HUES6 (cell line): Measurements from ENCODE around the gene TNS3.

Experiments
- H3K27ac ChIP-seq: 2 replicates; pipeline ENCODE4 v1.7.0; 2013; ENCODE audit warnings: low read depth, mild to moderate bottlenecking, low read length, inconsistent platforms
- H3K27me3 ChIP-seq: 2 replicates; pipeline ENCODE4 v1.6.1; 2013; ENCODE audit warnings: low read length; ENCODE audit not compliant: control insufficient read depth, insufficient read depth
- H3K36me3 ChIP-seq: 2 replicates; pipeline ENCODE4 v1.6.1; 2013; ENCODE audit warnings: low read length; ENCODE audit not compliant: control insufficient read depth, insufficient read depth
- H3K4me1 ChIP-seq: 2 replicates; pipeline ENCODE4 v1.6.1; 2013; ENCODE audit warnings: low read length; ENCODE audit not compliant: control insufficient read depth, insufficient read depth
- H3K4me3 ChIP-seq: 2 replicates; pipeline ENCODE4 v1.5.1; 2013; ENCODE audit warnings: low read depth, low read length
- H3K9ac ChIP-seq: one replicate; pipeline ENCODE4 v1.6.1; 2013; ENCODE audit warnings: mild to moderate bottlenecking, low read length
- H3K9me3 ChIP-seq: 2 replicates; pipeline ENCODE4 v1.6.1; 2013; ENCODE audit warnings: low read depth, low read length; ENCODE audit not compliant: control insufficient read depth, insufficient read depth

Gene TNS3

GRCh38 chr7:47458057-47458456 is 123.9 kb downstream of the TNS3 start:
- H3K9me3 ChIP-seq: no peaks in the 10 kb centered on the region
- H3K36me3 ChIP-seq: no peaks in the 10 kb centered on the region
- H3K4me3 ChIP-seq: no peak overlapping the region
- no peaks in the 10 kb centered on the region for H3K27me3 ChIP-seq
- H3K27ac ChIP-seq: no peak overlapping the region
- H3K4me1 ChIP-seq: peaks cover 25% of the 10 kb centered on the region; the same call in 1 of the 2 replicates
- no peak overlapping the region for H3K9ac ChIP-seq

- Histone ChIP-seq H3K9me3 (no peaks in the 10 kb centered on the region), H3K4me1 (peaks cover 29% of the 10 kb centered on the region; the same call in 1 of the 2 replicates), H3K4me3 (no peak overlapping the region), H3K9ac (no peak overlapping the region), H3K36me3 (no peaks in the 10 kb centered on the region), H3K27ac (no peak overlapping the region), H3K27me3 (no peaks in the 10 kb centered on the region)
Observed at GRCh38 chr7:47456210-47456955, 125.5 kb downstream of the TNS3 start.

- H3K9me3 ChIP-seq: no peaks in the 10 kb centered on the region
- no peak overlapping the region for H3K4me3 ChIP-seq
- no peak overlapping the region for H3K27ac ChIP-seq
- H3K36me3 ChIP-seq: no peaks in the 10 kb centered on the region
- peaks cover 29% of the 10 kb centered on the region; the same call in 1 of the 2 replicates for H3K4me1 ChIP-seq
- H3K9ac ChIP-seq: no peak overlapping the region
- no peaks in the 10 kb centered on the region for H3K27me3 ChIP-seq
Observed at GRCh38 chr7:47455872-47456185, 126.1 kb downstream of the TNS3 start.

- Histone ChIP-seq H3K4me1 (peaks cover 29% of the 10 kb centered on the region; the same call in 1 of the 2 replicates), H3K36me3 (no peaks in the 10 kb centered on the region), H3K27me3 (no peaks in the 10 kb centered on the region), H3K4me3 (no peak overlapping the region), H3K9me3 (no peaks in the 10 kb centered on the region), H3K27ac (no peak overlapping the region), H3K9ac (no peak overlapping the region)
Observed at GRCh38 chr7:47454974-47455871, 126.7 kb downstream of the TNS3 start.

- Histone ChIP-seq H3K27ac (no peak overlapping the region), H3K4me1 (peaks cover 29% of the 10 kb centered on the region; the same call in 1 of the 2 replicates), H3K36me3 (no peaks in the 10 kb centered on the region), H3K9me3 (no peaks in the 10 kb centered on the region), H3K4me3 (no peak overlapping the region), H3K27me3 (no peaks in the 10 kb centered on the region), H3K9ac (no peak overlapping the region)
Observed at GRCh38 chr7:47454069-47454973, 127.6 kb downstream of the TNS3 start.

GRCh38 chr7:47453093-47454061 is 128.5 kb downstream of the TNS3 start:
- no peak overlapping the region for H3K4me3 ChIP-seq
- H3K27ac ChIP-seq: no peak overlapping the region
- no peak overlapping the region for H3K9ac ChIP-seq
- no peaks in the 10 kb centered on the region for H3K9me3 ChIP-seq
- H3K27me3 ChIP-seq: no peaks in the 10 kb centered on the region
- no peaks in the 10 kb centered on the region for H3K36me3 ChIP-seq
- H3K4me1 ChIP-seq: peaks cover 29% of the 10 kb centered on the region; the same call in 1 of the 2 replicates

- Histone ChIP-seq H3K36me3 (no peaks in the 10 kb centered on the region), H3K9ac (no peak overlapping the region), H3K27me3 (no peaks in the 10 kb centered on the region), H3K27ac (no peak overlapping the region), H3K4me1 (peaks cover 29% of the 10 kb centered on the region; the same call in 1 of the 2 replicates), H3K9me3 (no peaks in the 10 kb centered on the region), H3K4me3 (no peak overlapping the region)
Observed at GRCh38 chr7:47452715-47453092, 129.2 kb downstream of the TNS3 start.

GRCh38 chr7:47452295-47452694 is 129.6 kb downstream of the TNS3 start:
- no peak overlapping the region for H3K9ac ChIP-seq
- H3K4me1 ChIP-seq: peaks cover 29% of the 10 kb centered on the region; the same call in 1 of the 2 replicates
- no peaks in the 10 kb centered on the region for H3K9me3 ChIP-seq
- H3K27me3 ChIP-seq: no peaks in the 10 kb centered on the region
- no peaks in the 10 kb centered on the region for H3K36me3 ChIP-seq
- no peak overlapping the region for H3K4me3 ChIP-seq
- no peak overlapping the region for H3K27ac ChIP-seq

- H3K4me1 ChIP-seq: peaks cover 29% of the 10 kb centered on the region; the same call in 1 of the 2 replicates
- no peaks in the 10 kb centered on the region for H3K27me3 ChIP-seq
- no peak overlapping the region for H3K4me3 ChIP-seq
- H3K36me3 ChIP-seq: no peaks in the 10 kb centered on the region
- H3K27ac ChIP-seq: no peak overlapping the region
- H3K9me3 ChIP-seq: no peaks in the 10 kb centered on the region
- no peak overlapping the region for H3K9ac ChIP-seq
Observed at GRCh38 chr7:47451851-47452205, 130.1 kb downstream of the TNS3 start.
